Activated gamma-delta T cell treated with Interleukin-2 at 50 U/mL for 16 hours (primary cell): ENCODE measurements around the gene SLC7A8.

ENCODE experiments used
- DNase-seq: peaks from one replicate; pipeline ENCODE4 v3.0.0-alpha.2; 2020

The SLC7A8 gene

GRCh38 chr14:23128969-23129758 lies 54.3 kb downstream of the SLC7A8 start:
- no peak for DNase-seq

GRCh38 chr14:23127861-23128260 lies 55.6 kb downstream of the SLC7A8 start:
- no peak for DNase-seq

- DNase-seq: no peak
Measured at GRCh38 chr14:23126548-23127278, 56.7 kb downstream of the SLC7A8 start.

- no peak for DNase-seq
Measured at GRCh38 chr14:23125933-23126524, 57.4 kb downstream of the SLC7A8 start.

GRCh38 chr14:23125011-23125410 lies 58.4 kb downstream of the SLC7A8 start:
- DNase-seq: no peak

- DNase-seq: no peak
Measured at GRCh38 chr14:23124337-23124954, 59.0 kb downstream of the SLC7A8 start.

- DNase-seq: no peak
Measured at GRCh38 chr14:23123419-23123818, 60.0 kb downstream of the SLC7A8 start.

- no peak for DNase-seq
Measured at GRCh38 chr14:23122086-23122485, 61.4 kb downstream of the SLC7A8 start.

GRCh38 chr14:23121361-23121771 lies 62.1 kb downstream of the SLC7A8 start:
- no peak for DNase-seq

- DNase-seq: peak; percentile 73
Measured at GRCh38 chr14:23120541-23121251, 62.8 kb downstream of the SLC7A8 start.

GRCh38 chr14:23119363-23120327 lies 63.8 kb downstream of the SLC7A8 start:
- DNase-seq: peak; percentile 48

GRCh38 chr14:23118506-23119362 lies 64.7 kb downstream of the SLC7A8 start, which contains the start of gene CEBPE:
CEBPE (minus strand) TSS chr14:23119255; CDS start chr14:23119091, 164 bp downstream.
- DNase-seq: no peak

GRCh38 chr14:23117371-23118020 lies 66.0 kb downstream of the SLC7A8 start:
- DNase-seq: no peak

GRCh38 chr14:23115918-23116317 lies 67.5 kb downstream of the SLC7A8 start:
- no peak for DNase-seq

- no peak for DNase-seq
Measured at GRCh38 chr14:23115039-23115731, 68.3 kb downstream of the SLC7A8 start.

GRCh38 chr14:23114669-23115038 lies 68.8 kb downstream of the SLC7A8 start:
- no peak for DNase-seq

- no peak for DNase-seq
Measured at GRCh38 chr14:23114120-23114458, 69.4 kb downstream of the SLC7A8 start.

GRCh38 chr14:23113431-23114119 lies 69.9 kb downstream of the SLC7A8 start:
- no peak for DNase-seq
